ENCODE measurements around the gene PARM1. TPM values are rescaled to one million over a fixed set of nuclear protein-coding genes. Genes with fewer than 3 reads are reported as not detected.
"Not testable (repeated sequence)": the region's sequence is repeated elsewhere in the genome, so short reads cannot be mapped to it uniquely, and the experiment has no call there.

Gene PARM1
- total RNA-seq, 1 donor from 2014 or later = 22.4 TPM

DNA sequence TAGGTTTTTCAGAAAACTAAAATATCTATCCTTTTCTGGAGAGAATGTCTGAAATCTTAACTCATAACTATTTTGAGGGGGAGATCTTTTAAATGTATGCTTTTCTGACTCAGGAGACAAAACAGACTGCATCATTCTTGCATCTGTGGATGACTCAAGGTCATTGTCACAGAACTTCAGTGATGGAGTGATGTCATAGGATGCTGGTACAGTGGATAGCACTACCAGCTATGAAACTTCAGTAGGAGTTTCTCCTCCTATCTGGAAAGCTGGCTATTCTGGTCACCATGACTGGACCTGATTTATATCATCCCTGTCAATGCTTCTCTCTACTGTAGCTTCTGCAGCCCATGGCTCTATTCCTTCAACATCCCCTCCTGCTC lies 50.3 kb downstream of the PARM1 start:
- Mint-ChIP-seq H3K27me3 (no peaks in the 10 kb centered on the region), H3K9me3 (peaks cover 5% of the 10 kb centered on the region), H3K36me3 (no peaks in the 10 kb centered on the region), H3K4me3 (no peak overlapping the region), H3K27ac (no peak overlapping the region), H3K4me1 (ENCODE audit: unreplicated experiment) (no peaks in the 10 kb centered on the region)
- DNase-seq (ENCODE audit: extremely low spot score, unreplicated experiment) = no peak
- TF ChIP-seq, protein P1, sequence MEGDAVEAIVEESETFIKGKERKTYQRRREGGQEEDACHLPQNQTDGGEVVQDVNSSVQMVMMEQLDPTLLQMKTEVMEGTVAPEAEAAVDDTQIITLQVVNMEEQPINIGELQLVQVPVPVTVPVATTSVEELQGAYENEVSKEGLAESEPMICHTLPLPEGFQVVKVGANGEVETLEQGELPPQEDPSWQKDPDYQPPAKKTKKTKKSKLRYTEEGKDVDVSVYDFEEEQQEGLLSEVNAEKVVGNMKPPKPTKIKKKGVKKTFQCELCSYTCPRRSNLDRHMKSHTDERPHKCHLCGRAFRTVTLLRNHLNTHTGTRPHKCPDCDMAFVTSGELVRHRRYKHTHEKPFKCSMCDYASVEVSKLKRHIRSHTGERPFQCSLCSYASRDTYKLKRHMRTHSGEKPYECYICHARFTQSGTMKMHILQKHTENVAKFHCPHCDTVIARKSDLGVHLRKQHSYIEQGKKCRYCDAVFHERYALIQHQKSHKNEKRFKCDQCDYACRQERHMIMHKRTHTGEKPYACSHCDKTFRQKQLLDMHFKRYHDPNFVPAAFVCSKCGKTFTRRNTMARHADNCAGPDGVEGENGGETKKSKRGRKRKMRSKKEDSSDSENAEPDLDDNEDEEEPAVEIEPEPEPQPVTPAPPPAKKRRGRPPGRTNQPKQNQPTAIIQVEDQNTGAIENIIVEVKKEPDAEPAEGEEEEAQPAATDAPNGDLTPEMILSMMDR (conservative IDR thresholded peaks at IDR 0.05) = no peak

DNA sequence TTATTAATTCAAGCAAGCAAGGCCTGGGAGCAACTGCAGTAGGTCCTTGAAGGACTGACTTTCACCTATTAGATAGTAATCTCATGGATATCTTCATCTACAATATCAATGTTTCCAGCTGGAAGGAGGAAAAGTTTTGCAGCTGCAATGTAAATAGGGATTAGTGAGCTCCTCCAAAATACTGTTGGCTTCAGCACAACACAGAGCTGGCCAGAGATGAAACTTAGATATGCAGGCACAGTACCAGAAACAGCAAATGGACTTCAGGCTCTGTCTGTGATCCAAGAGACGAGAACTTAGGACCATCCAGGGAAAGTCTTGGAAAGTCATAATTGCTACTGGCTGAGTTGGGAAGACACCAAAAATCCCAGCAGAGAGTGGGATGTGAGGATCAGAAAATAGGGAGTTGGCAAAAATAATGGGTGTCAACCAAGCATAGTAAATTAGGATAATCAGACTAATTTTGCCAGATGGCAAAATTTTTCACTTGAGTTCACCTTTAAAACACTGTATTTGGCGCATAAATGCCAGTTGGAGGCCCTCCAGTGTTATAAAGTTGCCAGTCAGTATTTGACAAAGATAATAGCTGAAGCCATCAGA lies 57.5 kb downstream of the PARM1 start:
- DNase-seq (ENCODE audit: extremely low spot score, unreplicated experiment) = no peak
- H3K4me1 Mint-ChIP-seq (ENCODE audit: unreplicated experiment) = no peaks in the 10 kb centered on the region
- TF ChIP-seq, protein P1 (conservative IDR thresholded peaks at IDR 0.05) = no peak
- no peaks in the 10 kb centered on the region for H3K36me3 Mint-ChIP-seq
- H3K27ac Mint-ChIP-seq = no peak overlapping the region
- H3K4me3 Mint-ChIP-seq = no peak overlapping the region
- H3K27me3 Mint-ChIP-seq = no peaks in the 10 kb centered on the region
- no peaks in the 10 kb centered on the region for H3K9me3 Mint-ChIP-seq

DNA sequence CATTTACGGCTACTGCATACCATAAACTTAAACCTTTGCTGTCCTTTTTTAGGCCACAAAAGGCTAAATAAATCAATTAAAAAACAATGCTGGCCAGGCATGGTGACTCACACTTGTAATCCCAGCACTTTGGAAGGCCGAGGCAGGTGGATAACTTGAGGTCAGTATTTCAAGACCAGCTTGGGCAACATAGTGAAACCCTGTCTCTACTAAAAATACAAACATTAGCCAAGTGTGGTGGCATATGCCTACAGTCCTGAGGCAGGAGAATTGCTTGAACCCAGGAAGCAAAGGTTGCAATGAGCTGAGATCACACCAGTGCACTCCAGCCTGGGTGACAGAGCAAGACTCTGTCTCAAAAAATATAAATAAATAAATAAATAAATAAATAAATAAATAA lies 61.5 kb downstream of the PARM1 start:
- not testable (repeated sequence) for H3K27ac Mint-ChIP-seq; H3K4me1 Mint-ChIP-seq (ENCODE audit: unreplicated experiment); H3K4me3 Mint-ChIP-seq; H3K36me3 Mint-ChIP-seq; DNase-seq (ENCODE audit: extremely low spot score, unreplicated experiment); H3K27me3 Mint-ChIP-seq; H3K9me3 Mint-ChIP-seq

DNA sequence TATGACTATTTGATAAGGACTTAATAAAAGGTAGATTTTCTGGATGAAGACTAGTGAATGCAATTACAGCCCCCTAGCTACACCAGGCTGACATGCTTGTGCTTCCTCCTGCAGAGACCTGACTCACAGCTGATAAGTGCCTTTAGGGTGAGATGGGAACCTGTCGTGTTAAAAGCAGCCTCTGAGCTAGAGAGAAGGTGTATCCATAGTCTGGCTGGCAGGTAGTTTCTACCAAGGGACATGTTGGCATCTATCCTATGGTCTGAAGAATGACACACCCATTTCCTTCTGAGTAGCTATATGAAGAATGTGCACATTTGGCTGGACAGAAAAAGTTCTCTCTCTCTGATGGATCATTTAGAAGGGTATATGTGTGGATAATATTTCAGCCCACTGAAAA lies 64.1 kb downstream of the PARM1 start:
- no peaks in the 10 kb centered on the region for H3K27me3 Mint-ChIP-seq
- no peak overlapping the region for H3K27ac Mint-ChIP-seq
- no peaks in the 10 kb centered on the region for H3K36me3 Mint-ChIP-seq
- TF ChIP-seq, protein P1 (conservative IDR thresholded peaks at IDR 0.05) = no peak
- H3K4me1 Mint-ChIP-seq (ENCODE audit: unreplicated experiment) = no peaks in the 10 kb centered on the region
- H3K4me3 Mint-ChIP-seq = no peak overlapping the region
- no peaks in the 10 kb centered on the region for H3K9me3 Mint-ChIP-seq
- DNase-seq (ENCODE audit: extremely low spot score, unreplicated experiment) = no peak

DNA sequence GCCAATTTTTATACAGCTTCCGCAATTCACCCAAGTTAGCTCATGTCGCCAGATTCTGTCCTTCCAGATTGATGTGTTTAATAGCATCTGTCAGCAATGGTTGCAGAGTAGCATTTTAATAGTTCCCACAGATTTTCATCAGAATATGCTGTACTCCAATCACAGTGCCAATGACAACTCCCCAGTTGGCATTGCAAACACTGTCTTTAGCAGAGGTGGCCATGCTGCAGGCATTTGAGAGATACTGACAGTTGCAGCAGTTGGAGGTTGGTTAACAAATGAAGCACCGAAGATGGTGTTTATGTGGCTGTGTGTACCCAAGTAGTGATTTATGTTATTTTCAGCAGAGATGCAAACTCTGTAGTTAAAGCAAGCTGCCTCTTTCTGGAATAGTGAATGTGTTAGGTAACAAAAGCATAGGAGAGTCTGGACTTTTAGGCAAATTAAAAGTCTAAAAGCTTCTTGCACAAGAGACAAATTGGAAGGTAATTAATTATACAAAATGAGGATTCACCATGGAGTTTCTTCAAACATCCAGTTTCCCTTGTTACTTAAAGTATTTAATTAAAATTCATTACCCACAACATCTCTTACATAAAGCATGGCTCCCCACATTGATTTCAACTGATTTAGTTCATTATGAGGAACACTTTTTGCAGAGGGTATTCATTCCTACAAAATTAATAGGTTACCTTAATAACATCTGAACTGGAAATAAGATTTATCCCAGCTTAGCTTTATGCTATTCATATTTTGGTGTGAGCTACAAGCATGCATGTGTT lies 65.2 kb downstream of the PARM1 start:
- DNase-seq (ENCODE audit: extremely low spot score, unreplicated experiment) = no peak
- no peaks in the 10 kb centered on the region for H3K9me3 Mint-ChIP-seq
- no peaks in the 10 kb centered on the region for H3K36me3 Mint-ChIP-seq
- H3K4me1 Mint-ChIP-seq (ENCODE audit: unreplicated experiment) = no peaks in the 10 kb centered on the region
- H3K27me3 Mint-ChIP-seq = no peaks in the 10 kb centered on the region
- TF ChIP-seq, protein P1 (conservative IDR thresholded peaks at IDR 0.05) = no peak
- no peak overlapping the region for H3K4me3 Mint-ChIP-seq
- H3K27ac Mint-ChIP-seq = no peak overlapping the region

DNA sequence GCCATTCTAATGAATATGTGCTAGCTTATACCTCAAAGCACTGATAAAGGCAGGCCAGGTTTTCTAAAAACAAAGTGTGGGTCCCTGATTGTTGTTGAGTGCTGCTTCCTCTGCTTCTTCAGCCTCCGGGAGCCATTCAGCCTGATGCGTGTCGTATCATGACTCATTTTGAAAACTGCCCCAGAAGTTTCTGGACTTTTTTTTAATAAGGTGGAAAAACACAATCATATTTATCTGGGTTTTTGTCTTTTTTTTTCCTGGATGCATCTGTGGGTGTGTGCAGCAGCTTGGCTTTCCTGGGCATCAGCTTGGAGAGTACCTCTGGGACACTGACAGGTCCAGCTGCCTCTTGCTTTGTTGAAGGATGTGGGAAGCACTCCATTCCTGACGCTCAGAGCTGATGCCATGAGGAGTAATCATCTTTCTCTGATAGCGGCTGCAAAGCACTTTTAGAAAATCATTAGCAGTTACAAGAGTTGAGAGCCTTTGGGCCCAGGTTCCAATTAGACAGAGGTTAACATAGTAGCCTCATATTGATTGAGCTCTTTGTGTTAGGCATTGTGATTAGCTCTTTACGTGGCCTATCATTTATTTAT lies 66.9 kb downstream of the PARM1 start:
- Mint-ChIP-seq H3K9me3 (no peaks in the 10 kb centered on the region), H3K27ac (no peak overlapping the region), H3K4me1 (ENCODE audit: unreplicated experiment) (no peaks in the 10 kb centered on the region), H3K27me3 (no peaks in the 10 kb centered on the region), H3K4me3 (no peak overlapping the region), H3K36me3 (no peaks in the 10 kb centered on the region)
- DNase-seq (ENCODE audit: extremely low spot score, unreplicated experiment) = no peak
- TF ChIP-seq, protein P1 (conservative IDR thresholded peaks at IDR 0.05) = no peak
